Spleen (tissue), 7 donors: Measurements from ENCODE around the gene NCOA1.

Source experiments
- POLR2AphosphoS5 ChIP-seq, 3 donors: sonication (generic); formaldehyde crosslinking; IDR thresholded peaks; one replicate each; pipeline ENCODE4 v1.5.1; 2017; ENCODE audit warnings: antibody characterized with exemption in 3 of 3
- TF ChIP-seq, protein P1 (sequence below), 11 experiments: fragments of 200-600 bp in 7 of 11; fragments of 450-650 bp in 4 of 11; sonication (generic) in 4 of 11; IDR thresholded peaks in 8 of 11; conservative IDR thresholded peaks in 3 of 11; 1 replicate in 7 of 11; 2 replicates in 4 of 11; pipeline versions ENCODE4 v1.4.0 to v1.8.0; 2016 to 2021; ENCODE audit warnings: antibody characterized with exemption in 11 of 11, inconsistent platforms in 4 of 11, mild to moderate bottlenecking in 1 of 11
- donor health status: DM: no; HTN: no; CAD: no; lungs with moderate emphysema.
- donor health status: DM: no; HTN: no; CAD: no.
- donor health status: DM: no; HTN: no; CAD: no.

GRCh38 chr2:24711865-24712264 lies 220.8 kb downstream of the NCOA1 start:
- TF ChIP-seq POLR2AphosphoS5 (IDR thresholded peaks at IDR 0.05) = no peak
- TF ChIP-seq, protein P1, sequence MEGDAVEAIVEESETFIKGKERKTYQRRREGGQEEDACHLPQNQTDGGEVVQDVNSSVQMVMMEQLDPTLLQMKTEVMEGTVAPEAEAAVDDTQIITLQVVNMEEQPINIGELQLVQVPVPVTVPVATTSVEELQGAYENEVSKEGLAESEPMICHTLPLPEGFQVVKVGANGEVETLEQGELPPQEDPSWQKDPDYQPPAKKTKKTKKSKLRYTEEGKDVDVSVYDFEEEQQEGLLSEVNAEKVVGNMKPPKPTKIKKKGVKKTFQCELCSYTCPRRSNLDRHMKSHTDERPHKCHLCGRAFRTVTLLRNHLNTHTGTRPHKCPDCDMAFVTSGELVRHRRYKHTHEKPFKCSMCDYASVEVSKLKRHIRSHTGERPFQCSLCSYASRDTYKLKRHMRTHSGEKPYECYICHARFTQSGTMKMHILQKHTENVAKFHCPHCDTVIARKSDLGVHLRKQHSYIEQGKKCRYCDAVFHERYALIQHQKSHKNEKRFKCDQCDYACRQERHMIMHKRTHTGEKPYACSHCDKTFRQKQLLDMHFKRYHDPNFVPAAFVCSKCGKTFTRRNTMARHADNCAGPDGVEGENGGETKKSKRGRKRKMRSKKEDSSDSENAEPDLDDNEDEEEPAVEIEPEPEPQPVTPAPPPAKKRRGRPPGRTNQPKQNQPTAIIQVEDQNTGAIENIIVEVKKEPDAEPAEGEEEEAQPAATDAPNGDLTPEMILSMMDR (IDR thresholded peaks at IDR 0.05 in 8 of 11, conservative IDR thresholded peaks at IDR 0.05 in 3 of 11) = no peak
